ENCODE measurements around the gene WFIKKN1. TPM values are rescaled to one million over a fixed set of nuclear protein-coding genes. Genes with fewer than 3 reads are reported as not detected.

Gene WFIKKN1
- total and polyA plus RNA-seq, 2 of the 13 experiments (the other 11 are each of a cell fraction or from before 2014, with no cell fraction given): 1.7 to 4.9 TPM

DNA sequence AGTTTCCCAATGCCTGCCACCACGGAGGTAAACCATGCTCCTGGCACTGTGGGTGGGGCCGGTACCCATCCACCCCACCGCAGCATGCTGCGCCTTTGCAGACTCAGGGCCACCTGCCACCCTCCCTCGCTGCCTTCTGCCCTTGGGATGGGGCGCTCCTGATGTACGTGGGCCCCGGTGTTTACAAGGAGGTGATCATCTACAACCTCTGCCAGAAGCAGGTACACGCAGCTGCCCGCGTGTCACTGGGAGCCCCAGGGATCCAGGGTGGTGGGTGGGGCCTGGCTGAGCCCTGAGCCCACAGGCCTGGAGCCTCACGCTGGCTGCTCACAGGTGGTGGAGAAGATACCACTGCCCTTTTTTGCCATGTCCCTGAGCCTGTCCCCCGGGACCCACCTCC lies 35.8 kb downstream of the WFIKKN1 start:
- BruUV-seq (replicated peaks): no TSS peak
- ChIA-PET CTCF (ENCODE audit: low intra/inter-chr PET ratio, low total read pairs) (no interaction called here), POLR2A (no interaction called here)
- Histone ChIP-seq H3K27me3 (ENCODE audit: control insufficient read depth in 1 of 2, insufficient read depth in 2 of 2, low read length in 2 of 2) (no peaks in the 10 kb centered on the region), H3K4me3 (replicated peaks in 1 of 3; ENCODE audit: insufficient read depth in 1 of 3, low read depth in 2 of 3, low read length in 3 of 3) (no peak overlapping the region), H3K9ac (ENCODE audit: insufficient read depth, low read depth, low read length) (no peak overlapping the region), H3K79me2 (ENCODE audit: insufficient read depth, low read length) (peaks cover 17% of the 10 kb centered on the region), H3K4me1 (ENCODE audit: insufficient read depth, low read length) (peaks cover 18% of the 10 kb centered on the region), H3K9me3 (ENCODE audit: low read length) (no peaks in the 10 kb centered on the region), H4K20me1 (ENCODE audit: insufficient read depth, low read length) (no peaks in the 10 kb centered on the region), H3K36me3 (replicated peaks in 1 of 2; ENCODE audit: control insufficient read depth in 1 of 2, insufficient read depth in 2 of 2, low read length in 2 of 2) (peaks cover 10 to 23% of the 10 kb centered on the region in 2 experiments; a peak in 3 of 5 replicates), H3K27ac (ENCODE audit: extremely low read length, insufficient read depth, low read length) (no peak overlapping the region), H2AFZ (ENCODE audit: low read length) (no peak overlapping the region), H3K4me2 (ENCODE audit: low read depth, low read length) (no peak overlapping the region)
- DNase-seq (ENCODE audit: low spot score): no peak
- in situ Hi-C loops (cut with HindIII; ENCODE audit: extremely low pct_ligation_motif_present, low pct_unique_long_range_greater_than_20kb): no loop called here
- FAIRE-seq: no peak
- intact Hi-C loops (cut with micrococcal nuclease; ENCODE audit: unreplicated experiment): no loop called here
- TF ChIP-seq TBX3 (IDR thresholded peaks at IDR 0.05; ENCODE audit: borderline replicate concordance) (no peak), ZNF430 (CRISPR knock-in tag; IDR thresholded peaks at IDR 0.05) (no peak), NFYB (CRISPR knock-in tag; IDR thresholded peaks at IDR 0.05) (no peak), WIZ (CRISPR knock-in tag; IDR thresholded peaks at IDR 0.05) (no peak), ZNF749 (CRISPR knock-in tag; IDR thresholded peaks at IDR 0.05; ENCODE audit: borderline replicate concordance) (no peak), TSC22D2 (CRISPR knock-in tag; IDR thresholded peaks at IDR 0.05; ENCODE audit: borderline replicate concordance) (no peak), ZFP82 (CRISPR knock-in tag; IDR thresholded peaks at IDR 0.05; ENCODE audit: borderline replicate concordance) (no peak)
- TF ChIP-seq, protein P1, sequence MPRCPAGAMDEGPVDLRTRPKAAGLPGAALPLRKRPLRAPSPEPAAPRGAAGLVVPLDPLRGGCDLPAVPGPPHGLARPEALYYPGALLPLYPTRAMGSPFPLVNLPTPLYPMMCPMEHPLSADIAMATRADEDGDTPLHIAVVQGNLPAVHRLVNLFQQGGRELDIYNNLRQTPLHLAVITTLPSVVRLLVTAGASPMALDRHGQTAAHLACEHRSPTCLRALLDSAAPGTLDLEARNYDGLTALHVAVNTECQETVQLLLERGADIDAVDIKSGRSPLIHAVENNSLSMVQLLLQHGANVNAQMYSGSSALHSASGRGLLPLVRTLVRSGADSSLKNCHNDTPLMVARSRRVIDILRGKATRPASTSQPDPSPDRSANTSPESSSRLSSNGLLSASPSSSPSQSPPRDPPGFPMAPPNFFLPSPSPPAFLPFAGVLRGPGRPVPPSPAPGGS (CRISPR knock-in tag; IDR thresholded peaks at IDR 0.05): no peak
- no peak for ATAC-seq
- 95% methylated on average over 4 of the region's 13 CpGs for WGBS (ENCODE audit: low lambda C conversion rate)
